ENCODE results near the gene ABCA7.
A peak's percentile ranks its signal among the peaks of the same experiment; 100 is the strongest.

The ABCA7 gene

GRCh38 chr19:1040476-1041271 is 767 bp downstream of the ABCA7 start:
- Mint-ChIP-seq H3K4me1 (peaks cover 55% of the 10 kb centered on the region), H3K36me3 (peaks cover 50% of the 10 kb centered on the region), H3K27ac (peak overlapping the region; percentile 70), H3K4me3 (peak overlapping the region; percentile 85), H3K9me3 (no peaks in the 10 kb centered on the region)
- peak; percentile 80 to 93 for DNase-seq (ENCODE audit: low spot score in 2 of 2)
- peak; percentile 78 for ATAC-seq

- Mint-ChIP-seq H3K9me3 (no peaks in the 10 kb centered on the region), H3K36me3 (peaks cover 43% of the 10 kb centered on the region), H3K4me3 (peak overlapping the region; percentile 85), H3K27ac (peak overlapping the region; percentile 70), H3K4me1 (peaks cover 54% of the 10 kb centered on the region)
- no peak for ATAC-seq
- DNase-seq (ENCODE audit: low spot score in 2 of 2), result no peak
These were observed 1.4 kb downstream of the ABCA7 start for GRCh38 chr19:1041272-1041834.

GRCh38 chr19:1041835-1042685 is 2.2 kb downstream of the ABCA7 start:
- H3K36me3 Mint-ChIP-seq, result peaks cover 36% of the 10 kb centered on the region
- DNase-seq (ENCODE audit: low spot score in 2 of 2), result no peak

GRCh38 chr19:1042689-1043511 is 3.0 kb downstream of the ABCA7 start:
- no peak for DNase-seq (ENCODE audit: low spot score in 2 of 2)
- Mint-ChIP-seq H3K36me3 (peaks cover 28% of the 10 kb centered on the region), H3K4me1 (peaks cover 42% of the 10 kb centered on the region), H3K9me3 (no peaks in the 10 kb centered on the region), H3K27ac (no peak overlapping the region), H3K4me3 (no peak overlapping the region)
- no peak for ATAC-seq

More at GRCh38 chr19:1041835-1042685, 2.2 kb downstream of the ABCA7 start:
- Mint-ChIP-seq H3K9me3 (no peaks in the 10 kb centered on the region), H3K27ac (no peak overlapping the region), H3K4me3 (peak overlapping the region; percentile 85), H3K4me1 (peaks cover 49% of the 10 kb centered on the region)
- no peak for ATAC-seq

GRCh38 chr19:1045247-1045603 is 5.3 kb downstream of the ABCA7 start:
- no peak overlapping the region for H3K4me3 Mint-ChIP-seq

GRCh38 chr19:1046117-1046626 is 6.3 kb downstream of the ABCA7 start:
- Mint-ChIP-seq H3K27ac (no peak overlapping the region), H3K36me3 (no peaks in the 10 kb centered on the region), H3K4me3 (no peak overlapping the region), H3K4me1 (peaks cover 10% of the 10 kb centered on the region), H3K9me3 (no peaks in the 10 kb centered on the region)
- ATAC-seq (no peak), DNase-seq (ENCODE audit: low spot score in 2 of 2) (no peak)

More at GRCh38 chr19:1045247-1045603, 5.3 kb downstream of the ABCA7 start:
- no peak overlapping the region for H3K27ac Mint-ChIP-seq
- DNase-seq (ENCODE audit: low spot score in 2 of 2), result peak in 1 of 2 donors; percentile 87
- no peaks in the 10 kb centered on the region for H3K9me3 Mint-ChIP-seq
- peaks cover 19% of the 10 kb centered on the region for H3K4me1 Mint-ChIP-seq
- peaks cover 4% of the 10 kb centered on the region for H3K36me3 Mint-ChIP-seq
- peak; percentile 75 for ATAC-seq

- no peak for DNase-seq (ENCODE audit: low spot score in 2 of 2)
- Mint-ChIP-seq H3K4me3 (no peak overlapping the region), H3K27ac (no peak overlapping the region), H3K9me3 (no peaks in the 10 kb centered on the region), H3K4me1 (peaks cover 11% of the 10 kb centered on the region), H3K36me3 (no peaks in the 10 kb centered on the region)
- ATAC-seq, result peak; percentile 36
These were observed 7.2 kb downstream of the ABCA7 start for GRCh38 chr19:1046836-1047695.

GRCh38 chr19:1047696-1048147 is 7.8 kb downstream of the ABCA7 start:
- Mint-ChIP-seq H3K27ac (no peak overlapping the region), H3K4me3 (no peak overlapping the region), H3K9me3 (no peaks in the 10 kb centered on the region), H3K36me3 (peaks cover 4% of the 10 kb centered on the region), H3K4me1 (peaks cover 11% of the 10 kb centered on the region)
- ATAC-seq, result no peak
- no peak for DNase-seq (ENCODE audit: low spot score in 2 of 2)

GRCh38 chr19:1049106-1049505 is 9.2 kb downstream of the ABCA7 start:
- no peak overlapping the region for H3K4me3 Mint-ChIP-seq
- no peak for ATAC-seq
- no peak for DNase-seq (ENCODE audit: low spot score in 2 of 2)
- peaks cover 11% of the 10 kb centered on the region for H3K4me1 Mint-ChIP-seq
- H3K27ac Mint-ChIP-seq, result no peak overlapping the region
- H3K9me3 Mint-ChIP-seq, result no peaks in the 10 kb centered on the region
- peaks cover 6% of the 10 kb centered on the region for H3K36me3 Mint-ChIP-seq

GRCh38 chr19:1049800-1050199 is 9.9 kb downstream of the ABCA7 start:
- H3K36me3 Mint-ChIP-seq, result peaks cover 6% of the 10 kb centered on the region
- H3K9me3 Mint-ChIP-seq, result no peaks in the 10 kb centered on the region
- no peak for ATAC-seq

GRCh38 chr19:1050989-1051788 is 11.3 kb downstream of the ABCA7 start:
- H3K4me1 Mint-ChIP-seq, result peaks cover 6% of the 10 kb centered on the region
- ATAC-seq, result no peak
- peaks cover 6% of the 10 kb centered on the region for H3K36me3 Mint-ChIP-seq
- H3K27ac Mint-ChIP-seq, result peak overlapping the region; percentile 87
- DNase-seq (ENCODE audit: low spot score in 2 of 2), result no peak
- H3K4me3 Mint-ChIP-seq, result no peak overlapping the region
- no peaks in the 10 kb centered on the region for H3K9me3 Mint-ChIP-seq

More at GRCh38 chr19:1049800-1050199, 9.9 kb downstream of the ABCA7 start:
- Mint-ChIP-seq H3K27ac (no peak overlapping the region), H3K4me3 (no peak overlapping the region), H3K4me1 (peaks cover 11% of the 10 kb centered on the region)
- DNase-seq (ENCODE audit: low spot score in 2 of 2), result no peak

- no peak for ATAC-seq
- Mint-ChIP-seq H3K4me3 (no peak overlapping the region), H3K9me3 (no peaks in the 10 kb centered on the region), H3K36me3 (peaks cover 6% of the 10 kb centered on the region), H3K4me1 (peaks cover 11% of the 10 kb centered on the region), H3K27ac (peak overlapping the region; percentile 87)
- DNase-seq (ENCODE audit: low spot score in 2 of 2), result no peak
These were observed 11.9 kb downstream of the ABCA7 start for GRCh38 chr19:1051791-1052190.

- H3K27ac Mint-ChIP-seq, result peak overlapping the region; percentile 87
- ATAC-seq, result no peak
- H3K36me3 Mint-ChIP-seq, result peaks cover 6% of the 10 kb centered on the region
- DNase-seq (ENCODE audit: low spot score in 2 of 2), result no peak
- no peaks in the 10 kb centered on the region for H3K9me3 Mint-ChIP-seq
- H3K4me1 Mint-ChIP-seq, result peaks cover 18% of the 10 kb centered on the region
- H3K4me3 Mint-ChIP-seq, result no peak overlapping the region
These were observed 12.6 kb downstream of the ABCA7 start for GRCh38 chr19:1052349-1052975.

Data from stimulated activated effector memory CD8-positive, alpha-beta T cell treated with anti-CD3 and anti-CD28 coated beads, Interleukin-12 subunit alpha, Interleukin-12 subunit beta, amount 100 ng/mL, for 72 hours (primary cell).